ENCODE measurements around the gene PTPRR. TPM values are rescaled to one million over a fixed set of nuclear protein-coding genes. Genes with fewer than 3 reads are reported as not detected.

The PTPRR gene
- total and polyA plus RNA-seq, 3 experiments from 2014 or later: not detected

DNA sequence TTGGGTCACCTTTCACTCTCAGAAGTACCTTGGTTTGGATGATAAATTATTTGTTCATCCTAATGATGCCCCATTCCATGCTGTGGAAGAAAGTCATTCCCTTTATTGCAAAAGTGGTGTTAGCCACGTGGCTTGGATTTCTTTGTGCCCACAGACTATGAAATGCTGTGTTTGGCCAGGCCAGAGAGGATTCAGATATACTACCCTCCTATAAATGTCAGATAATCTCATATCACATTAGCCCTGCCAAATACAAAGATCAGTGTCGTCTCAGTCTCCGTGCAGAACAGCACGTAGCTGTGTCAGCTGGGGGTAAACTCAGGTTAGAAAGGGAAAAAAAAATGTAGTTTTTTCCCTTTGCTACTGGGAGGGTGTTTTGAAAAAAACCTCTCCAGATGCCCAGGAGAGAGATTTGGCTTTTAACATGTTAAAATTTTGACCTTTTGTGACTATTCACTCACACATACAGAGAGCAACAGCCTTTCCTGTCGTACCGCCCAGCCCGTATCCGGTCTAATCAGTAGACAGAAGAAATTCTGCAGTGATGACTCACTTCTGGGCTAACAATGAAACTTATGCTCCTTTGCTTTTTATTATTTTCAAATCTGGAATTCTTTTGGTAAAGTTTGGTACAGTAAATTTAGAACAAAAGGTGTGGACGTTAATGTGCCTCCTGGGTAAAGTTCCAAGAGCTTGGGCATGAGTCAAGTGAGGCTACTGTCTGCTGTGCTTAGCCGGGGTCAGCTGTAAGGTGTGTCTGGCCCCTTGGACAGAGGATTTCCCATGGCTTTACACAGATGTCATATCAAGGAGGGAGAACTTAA lies 274.8 kb downstream of the PTPRR start:
- no peaks in the 10 kb centered on the region for H3K4me1 ChIP-seq (ENCODE audit: insufficient read depth, low read length)
- H3K27ac ChIP-seq (ENCODE audit: low read depth, low read length): peak overlapping the region; percentile 62
- Mint-ChIP-seq H3K36me3 (peaks cover 0 to 3% (median 0%) of the 10 kb centered on the region in 3 donors), H3K27ac (no peak overlapping the region), H3K4me3 (peak overlapping the region in 1 of 7 donors; percentile 8), H3K27me3 (peaks cover 0 to 5% of the 10 kb centered on the region in 2 donors), H3K9me3 (no peaks in the 10 kb centered on the region), H3K4me1 (peaks cover 0 to 6% (median 3%) of the 10 kb centered on the region in 3 donors)
- no peak for DNase-seq
- no peaks in the 10 kb centered on the region for H3K36me3 ChIP-seq (ENCODE audit: insufficient read depth, low read length)
- POLR2A ChIA-PET: no interaction called here
- H3K9me3 ChIP-seq (ENCODE audit: low read length): no peaks in the 10 kb centered on the region
- H3K4me3 ChIP-seq (ENCODE audit: low read length): no peak overlapping the region
- CTCF ChIA-PET: interaction anchor here (0.9 kb wide), 1 partner anchor 19 kb away, joined by 3 read pairs; no protein-coding TSS in a partner anchor
- no peaks in the 10 kb centered on the region for H3K27me3 ChIP-seq (ENCODE audit: insufficient read depth, low read length, poor library complexity, severe bottlenecking)

DNA sequence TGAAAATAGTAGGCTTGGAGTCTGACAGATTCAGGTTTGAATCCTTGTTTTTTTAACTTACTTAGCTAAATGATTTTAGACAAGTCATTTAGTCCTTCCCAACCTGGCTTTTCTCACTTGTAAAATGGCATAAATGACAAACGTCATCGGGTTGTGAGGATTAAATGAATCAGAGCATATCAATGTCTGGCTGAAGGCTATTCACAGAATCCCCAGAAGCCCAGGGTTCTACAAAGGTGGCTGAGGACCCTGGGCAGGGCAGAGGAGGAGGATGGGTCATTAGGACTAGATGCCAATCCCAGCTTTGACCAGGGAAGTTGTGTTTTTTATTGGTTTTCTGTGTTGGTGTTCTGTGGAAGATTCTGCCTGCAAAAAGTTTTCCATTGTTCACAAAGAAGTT lies 275.7 kb downstream of the PTPRR start:
- Mint-ChIP-seq H3K27ac (no peak overlapping the region), H3K4me1 (peaks cover 0 to 6% (median 3%) of the 10 kb centered on the region in 3 donors), H3K36me3 (peaks cover 0 to 3% (median 0%) of the 10 kb centered on the region in 3 donors), H3K9me3 (no peaks in the 10 kb centered on the region), H3K4me3 (no peak overlapping the region), H3K27me3 (peaks cover 0 to 5% of the 10 kb centered on the region in 2 donors)
- DNase-seq: no peak
- H3K4me3 ChIP-seq (ENCODE audit: low read length): no peak overlapping the region
- no peaks in the 10 kb centered on the region for H3K4me1 ChIP-seq (ENCODE audit: insufficient read depth, low read length)
- no peak overlapping the region for H3K27ac ChIP-seq (ENCODE audit: low read depth, low read length)
- POLR2A ChIA-PET: no interaction called here
- H3K27me3 ChIP-seq (ENCODE audit: insufficient read depth, low read length, poor library complexity, severe bottlenecking): no peaks in the 10 kb centered on the region
- CTCF ChIA-PET: no interaction called here
- H3K36me3 ChIP-seq (ENCODE audit: insufficient read depth, low read length): no peaks in the 10 kb centered on the region
- H3K9me3 ChIP-seq (ENCODE audit: low read length): no peaks in the 10 kb centered on the region

DNA sequence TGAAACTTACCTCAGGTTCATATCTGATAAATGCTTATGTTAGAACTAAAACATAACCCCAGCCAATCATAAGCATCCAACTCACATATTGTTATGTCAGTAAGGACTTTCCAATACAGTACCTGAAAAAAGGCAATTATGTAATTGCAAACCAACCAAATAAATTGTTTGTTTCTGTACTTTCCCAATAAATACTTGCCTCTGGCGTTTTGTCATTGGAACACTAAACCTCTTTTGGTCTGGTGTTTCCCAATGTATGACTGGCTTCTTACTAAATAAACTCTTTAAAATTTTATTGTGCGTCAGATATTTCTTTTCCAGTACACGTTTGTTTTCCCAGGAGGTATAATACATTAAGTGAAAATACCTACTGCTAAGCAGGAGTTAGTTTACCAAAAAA lies 276.6 kb downstream of the PTPRR start:
- CTCF ChIA-PET: no interaction called here
- Histone ChIP-seq H3K4me1 (ENCODE audit: insufficient read depth, low read length) (no peaks in the 10 kb centered on the region), H3K27ac (ENCODE audit: low read depth, low read length) (no peak overlapping the region), H3K4me3 (ENCODE audit: low read length) (no peak overlapping the region), H3K36me3 (ENCODE audit: insufficient read depth, low read length) (no peaks in the 10 kb centered on the region), H3K27me3 (ENCODE audit: insufficient read depth, low read length, poor library complexity, severe bottlenecking) (no peaks in the 10 kb centered on the region), H3K9me3 (ENCODE audit: low read length) (no peaks in the 10 kb centered on the region)
- no peak for DNase-seq
- Mint-ChIP-seq H3K27ac (no peak overlapping the region), H3K9me3 (no peaks in the 10 kb centered on the region), H3K27me3 (peaks cover 0 to 5% of the 10 kb centered on the region in 2 donors), H3K36me3 (peaks cover 0 to 3% (median 0%) of the 10 kb centered on the region in 3 donors), H3K4me3 (no peak overlapping the region), H3K4me1 (peaks cover 0 to 6% (median 3%) of the 10 kb centered on the region in 3 donors)
- POLR2A ChIA-PET: no interaction called here

DNA sequence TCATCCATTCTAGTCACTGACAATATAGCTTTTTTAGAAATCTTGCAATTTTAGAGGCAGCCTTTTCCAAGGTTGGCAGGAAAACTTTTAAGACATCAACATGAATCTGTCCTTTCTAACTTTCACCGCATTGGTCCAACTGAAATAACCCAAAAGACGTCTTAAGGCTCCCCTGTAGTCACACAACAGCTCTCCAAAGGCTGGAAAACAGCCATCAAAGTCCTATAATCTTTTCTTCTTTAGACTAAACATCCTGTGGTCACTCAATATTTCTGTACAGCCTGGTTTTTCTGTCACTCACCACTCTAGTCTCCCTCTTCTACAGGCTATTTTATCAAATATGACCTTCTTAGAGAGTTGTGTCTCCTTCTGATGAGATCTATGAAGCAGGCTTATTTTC lies 278.8 kb downstream of the PTPRR start:
- no peaks in the 10 kb centered on the region for H3K27me3 ChIP-seq (ENCODE audit: insufficient read depth, low read length, poor library complexity, severe bottlenecking)

DNA sequence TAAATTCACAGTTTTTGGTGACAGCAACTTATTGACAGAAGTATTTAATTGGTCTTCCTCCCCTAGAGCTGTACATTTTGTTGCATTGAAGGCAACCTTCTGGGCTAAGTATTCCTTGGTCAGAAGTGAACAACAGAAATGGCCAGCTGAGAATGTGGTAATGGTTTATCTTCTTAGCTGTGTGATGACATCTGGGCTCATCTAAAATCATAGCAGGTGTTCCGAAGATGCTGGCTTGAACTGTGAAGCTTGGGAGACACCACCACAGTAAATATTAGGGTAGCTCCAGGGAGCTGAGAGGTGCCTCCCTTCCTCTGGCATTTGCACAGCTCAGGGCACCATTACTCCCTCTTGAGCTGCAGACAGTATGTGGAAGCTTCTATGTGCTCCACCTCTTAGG lies 279.6 kb downstream of the PTPRR start:
- POLR2A ChIA-PET: no interaction called here

More for the DNA sequence above, 278.8 kb downstream of the PTPRR start:
- H3K36me3 ChIP-seq (ENCODE audit: insufficient read depth, low read length): no peaks in the 10 kb centered on the region
- CTCF ChIA-PET: no interaction called here
- H3K27ac ChIP-seq (ENCODE audit: low read depth, low read length): no peak overlapping the region
- Mint-ChIP-seq H3K9me3 (no peaks in the 10 kb centered on the region), H3K4me1 (peaks cover 0 to 6% (median 3%) of the 10 kb centered on the region in 3 donors), H3K36me3 (peaks cover 0 to 3% (median 0%) of the 10 kb centered on the region in 3 donors), H3K27ac (no peak overlapping the region), H3K27me3 (peaks cover 0 to 5% of the 10 kb centered on the region in 2 donors), H3K4me3 (no peak overlapping the region)
- no peaks in the 10 kb centered on the region for H3K4me1 ChIP-seq (ENCODE audit: insufficient read depth, low read length)
- H3K4me3 ChIP-seq (ENCODE audit: low read length): no peak overlapping the region
- H3K9me3 ChIP-seq (ENCODE audit: low read length): no peaks in the 10 kb centered on the region
- DNase-seq: no peak
- POLR2A ChIA-PET: no interaction called here

DNA sequence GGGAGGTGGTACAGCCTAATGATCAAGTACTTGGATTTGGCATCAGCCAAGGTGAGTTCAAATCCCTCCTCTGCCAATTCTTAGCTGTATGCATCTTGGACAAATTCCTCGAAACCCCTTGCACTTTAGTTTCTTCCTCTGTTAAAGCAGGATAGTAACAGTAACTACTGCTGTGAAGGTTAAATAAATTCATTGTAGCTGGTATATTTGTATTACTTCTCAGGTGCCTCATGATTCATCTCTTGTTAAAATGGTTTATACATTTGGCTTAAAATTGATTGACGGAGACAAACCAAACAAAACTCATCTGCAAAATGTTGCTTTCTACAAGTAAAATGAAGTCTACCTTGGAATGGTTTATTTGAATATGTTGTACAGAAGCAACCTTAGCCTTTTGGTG lies 281.0 kb downstream of the PTPRR start:
- H3K36me3 Mint-ChIP-seq: peaks cover 0 to 3% (median 0%) of the 10 kb centered on the region in 3 donors
- H3K27ac Mint-ChIP-seq: no peak overlapping the region
- ChIA-PET POLR2A (no interaction called here), CTCF (no interaction called here)
- H3K4me1 Mint-ChIP-seq: no peaks in the 10 kb centered on the region
- peaks cover 0 to 5% of the 10 kb centered on the region in 2 donors for H3K27me3 Mint-ChIP-seq
- Histone ChIP-seq H3K4me3 (ENCODE audit: low read length) (no peak overlapping the region), H3K36me3 (ENCODE audit: insufficient read depth, low read length) (no peaks in the 10 kb centered on the region), H3K9me3 (ENCODE audit: low read length) (no peaks in the 10 kb centered on the region), H3K27ac (ENCODE audit: low read depth, low read length) (no peak overlapping the region), H3K27me3 (ENCODE audit: insufficient read depth, low read length, poor library complexity, severe bottlenecking) (no peaks in the 10 kb centered on the region), H3K4me1 (ENCODE audit: insufficient read depth, low read length) (no peaks in the 10 kb centered on the region)
- DNase-seq: no peak
- no peak overlapping the region for H3K4me3 Mint-ChIP-seq
- H3K9me3 Mint-ChIP-seq: no peaks in the 10 kb centered on the region

More for the DNA sequence above, 279.6 kb downstream of the PTPRR start:
- peaks cover 0 to 4% (median under 1%) of the 10 kb centered on the region in 3 donors for H3K4me1 Mint-ChIP-seq
- Histone ChIP-seq H3K9me3 (ENCODE audit: low read length) (no peaks in the 10 kb centered on the region), H3K27me3 (ENCODE audit: insufficient read depth, low read length, poor library complexity, severe bottlenecking) (no peaks in the 10 kb centered on the region), H3K27ac (ENCODE audit: low read depth, low read length) (no peak overlapping the region), H3K36me3 (ENCODE audit: insufficient read depth, low read length) (no peaks in the 10 kb centered on the region), H3K4me3 (ENCODE audit: low read length) (no peak overlapping the region), H3K4me1 (ENCODE audit: insufficient read depth, low read length) (no peaks in the 10 kb centered on the region)
- CTCF ChIA-PET: no interaction called here
- no peak for DNase-seq
- peaks cover 0 to 5% of the 10 kb centered on the region in 2 donors for H3K27me3 Mint-ChIP-seq
- no peaks in the 10 kb centered on the region for H3K9me3 Mint-ChIP-seq
- no peak overlapping the region for H3K4me3 Mint-ChIP-seq
- H3K36me3 Mint-ChIP-seq: peaks cover 0 to 3% (median 0%) of the 10 kb centered on the region in 3 donors
- H3K27ac Mint-ChIP-seq: no peak overlapping the region

DNA sequence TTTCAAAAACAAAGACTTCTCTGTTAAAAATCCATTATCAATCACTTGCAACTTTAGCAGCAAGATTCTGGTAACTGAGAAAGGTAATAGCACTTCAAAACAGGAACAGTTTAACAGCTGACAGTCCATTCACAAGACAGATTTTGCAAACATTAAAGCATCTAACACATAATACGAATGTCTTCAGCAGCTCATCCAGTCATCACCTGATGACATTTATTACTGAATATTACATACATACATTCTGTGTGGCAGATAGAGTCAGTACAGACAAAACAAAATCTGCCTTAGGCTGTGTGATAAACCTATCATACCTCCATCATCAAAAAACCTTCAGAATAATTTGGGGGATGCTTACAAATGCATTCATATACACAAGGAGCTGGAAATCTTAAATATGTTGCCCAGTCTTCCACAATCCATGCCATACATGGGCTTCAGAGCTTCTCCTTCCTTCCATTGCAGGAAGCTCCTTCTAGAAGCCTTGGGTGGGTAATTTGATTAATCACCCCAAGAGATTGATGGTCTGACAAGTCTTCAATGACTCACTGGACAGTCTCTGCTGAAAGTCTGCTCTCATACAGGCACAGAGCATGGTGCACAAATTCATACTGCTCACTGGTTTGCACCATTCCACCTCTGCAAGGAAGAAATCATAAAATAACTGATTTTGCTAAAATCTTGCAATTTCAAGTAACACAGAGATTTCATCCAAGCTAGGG lies 281.7 kb downstream of the PTPRR start:
- Mint-ChIP-seq H3K36me3 (peaks cover 0 to 3% (median 0%) of the 10 kb centered on the region in 3 donors), H3K4me3 (no peak overlapping the region), H3K27me3 (peaks cover 0 to 5% of the 10 kb centered on the region in 2 donors), H3K27ac (no peak overlapping the region), H3K4me1 (no peaks in the 10 kb centered on the region), H3K9me3 (no peaks in the 10 kb centered on the region)
- ChIA-PET CTCF (no interaction called here), POLR2A (no interaction called here)
- H3K36me3 ChIP-seq (ENCODE audit: insufficient read depth, low read length): no peaks in the 10 kb centered on the region
- H3K4me1 ChIP-seq (ENCODE audit: insufficient read depth, low read length): no peaks in the 10 kb centered on the region
- no peak overlapping the region for H3K4me3 ChIP-seq (ENCODE audit: low read length)
- DNase-seq: no peak
- H3K9me3 ChIP-seq (ENCODE audit: low read length): no peaks in the 10 kb centered on the region
- no peaks in the 10 kb centered on the region for H3K27me3 ChIP-seq (ENCODE audit: insufficient read depth, low read length, poor library complexity, severe bottlenecking)
- H3K27ac ChIP-seq (ENCODE audit: low read depth, low read length): no peak overlapping the region
